T-helper 2 cell treated with Interferon-gamma antibody and Interleukin-4, amounts not matched to agents 100 ng/mL and 5 ng/mL, for 36 hours (primary cell): Measurements from ENCODE around the gene PARD3. TPM values are rescaled to one million over a fixed set of nuclear protein-coding genes. Genes with fewer than 3 reads are reported as not detected.
"Not testable (repeated sequence)": the region's sequence is repeated elsewhere in the genome, so short reads cannot be mapped to it uniquely, and the experiment has no call there.

Source experiments
- intact Hi-C: fragments of 100-400 bp; cut with micrococcal nuclease; formaldehyde crosslinking; loops from one replicate; pipeline ENCODE4 v1.15.1; 2023
- total RNA-seq: library from RNA; stranded (reverse); gene quantifications from 2 replicates; pipeline ENCODE4 v1.2.3, GENCODE V29; 2022

Gene PARD3
- total RNA-seq, 1 donor from 2014 or later = 0.64 TPM

GRCh38 chr10:34281661-34282582, 533.2 kb downstream of the PARD3 start:
- intact Hi-C loops = no loop called here

GRCh38 chr10:34280599-34281374, 534.3 kb downstream of the PARD3 start:
- intact Hi-C loops = no loop called here

GRCh38 chr10:34275626-34276130, 539.4 kb downstream of the PARD3 start:
- intact Hi-C loops = no loop called here

GRCh38 chr10:34274906-34275305, 540.2 kb downstream of the PARD3 start:
- intact Hi-C loops = no loop called here

- intact Hi-C loops = no loop called here
These were observed 541.8 kb downstream of the PARD3 start for GRCh38 chr10:34273340-34273739.

- intact Hi-C loops = no loop called here
These were observed 542.8 kb downstream of the PARD3 start for GRCh38 chr10:34272316-34272715.

GRCh38 chr10:34268410-34268809, 546.7 kb downstream of the PARD3 start:
- intact Hi-C loops = not testable (repeated sequence)

- intact Hi-C loops = no loop called here
These were observed 552.1 kb downstream of the PARD3 start for GRCh38 chr10:34262985-34263384.

GRCh38 chr10:34260904-34261303, 554.2 kb downstream of the PARD3 start:
- intact Hi-C loops = no loop called here

- intact Hi-C loops = no loop called here
These were observed 558.9 kb downstream of the PARD3 start for GRCh38 chr10:34256216-34256615.

GRCh38 chr10:34255035-34255434, 560.1 kb downstream of the PARD3 start:
- intact Hi-C loops = no loop called here

- intact Hi-C loops = no loop called here
These were observed 560.5 kb downstream of the PARD3 start for GRCh38 chr10:34254596-34254995.

GRCh38 chr10:34252111-34252510, 563.0 kb downstream of the PARD3 start:
- intact Hi-C loops = no loop called here

GRCh38 chr10:34251177-34251576, 563.9 kb downstream of the PARD3 start:
- intact Hi-C loops = no loop called here

- intact Hi-C loops = no loop called here
These were observed 564.4 kb downstream of the PARD3 start for GRCh38 chr10:34250722-34251121.

- intact Hi-C loops = no loop called here
These were observed 565.5 kb downstream of the PARD3 start for GRCh38 chr10:34249634-34250033.

- intact Hi-C loops = no loop called here
These were observed 567.5 kb downstream of the PARD3 start for GRCh38 chr10:34247560-34247959.

GRCh38 chr10:34244756-34245484, 570.2 kb downstream of the PARD3 start:
- intact Hi-C loops = no loop called here

- intact Hi-C loops = no loop called here
These were observed 573.7 kb downstream of the PARD3 start for GRCh38 chr10:34241226-34242000.

GRCh38 chr10:34240039-34240438, 575.1 kb downstream of the PARD3 start:
- intact Hi-C loops = no loop called here
